HepG2 (cell line): ENCODE results near the gene NOL12. TPM values are rescaled to one million over a fixed set of nuclear protein-coding genes. Genes with fewer than 3 reads are reported as not detected.

ENCODE experiments used
- ATF7-NPFF ChIP-seq: sonication (generic); formaldehyde crosslinking; IDR thresholded peaks from 2 replicates; pipeline ENCODE4 v1.8.1; 2023; ENCODE audit warnings: mild to moderate bottlenecking, low read depth, missing genetic modification reagents, moderate library complexity
- BORCS8-MEF2B ChIP-seq: sonication (generic); formaldehyde crosslinking; IDR thresholded peaks from 2 replicates; pipeline ENCODE4 v1.8.0; 2022; ENCODE audit warnings: mild to moderate bottlenecking, missing genetic modification reagents
- GTF3A ChIP-seq: sonication (generic); formaldehyde crosslinking; conservative IDR thresholded peaks from 2 replicates; pipeline ENCODE4 v1.4.0; 2020; ENCODE audit warnings: mild to moderate bottlenecking, missing genetic modification reagents
- RAD51 ChIP-seq: fragments of 450-650 bp; IDR thresholded peaks from 2 replicates; pipeline ENCODE4 v1.6.1; 2016; ENCODE audit warnings: borderline replicate concordance
- RFXANK ChIP-seq: IDR thresholded peaks from 2 replicates; pipeline ENCODE4 v1.6.1; 2016
- SMAD1 ChIP-seq: sonication (generic); formaldehyde crosslinking; IDR thresholded peaks from 2 replicates; pipeline ENCODE4 v1.4.0; 2020; ENCODE audit warnings: missing genetic modification reagents, low read depth, mild to moderate bottlenecking, borderline replicate concordance
- ZBTB38 ChIP-seq: sonication (generic); formaldehyde crosslinking; IDR thresholded peaks from 2 replicates; pipeline ENCODE4 v1.5.1; 2020; ENCODE audit warnings: mild to moderate bottlenecking, missing genetic modification reagents
- ZFP1 ChIP-seq: IDR thresholded peaks from 2 replicates; pipeline ENCODE4 v1.6.1; 2016
- ZFP41 ChIP-seq: sonication (generic); formaldehyde crosslinking; IDR thresholded peaks from 2 replicates; pipeline ENCODE4 v1.4.0; 2020; ENCODE audit warnings: mild to moderate bottlenecking, missing genetic modification reagents, borderline replicate concordance
- ZNF101 ChIP-seq: sonication (generic); formaldehyde crosslinking; IDR thresholded peaks from 2 replicates; pipeline ENCODE4 v1.4.0; 2020; ENCODE audit warnings: mild to moderate bottlenecking, low read depth, missing genetic modification reagents, borderline replicate concordance
- ZNF180 ChIP-seq: sonication (generic); formaldehyde crosslinking; IDR thresholded peaks from 2 replicates; pipeline ENCODE4 v1.4.0; 2020; ENCODE audit warnings: low read depth, missing genetic modification reagents, borderline replicate concordance
- ZNF282 ChIP-seq: fragments of 450-650 bp; IDR thresholded peaks from 2 replicates; pipeline ENCODE4 v1.6.1; 2018; ENCODE audit not compliant: partially characterized antibody
- ZNF484 ChIP-seq: sonication (generic); formaldehyde crosslinking; IDR thresholded peaks from 2 replicates; pipeline ENCODE4 v1.5.1; 2020; ENCODE audit warnings: mild to moderate bottlenecking, low read depth, missing genetic modification reagents, borderline replicate concordance
- ZNF530 ChIP-seq: sonication (generic); formaldehyde crosslinking; IDR thresholded peaks from 2 replicates; pipeline ENCODE4 v1.5.0; 2020; ENCODE audit warnings: low read depth, mild to moderate bottlenecking, missing genetic modification reagents
- polyA plus RNA-seq, 8 experiments: library from polyadenylated mRNA; depleted of rRNA in 3 of 8; stranded (reverse) in 7 of 8; unstranded in 1 of 8; fragments of >200 nt; fragmentation: Illumina TruSeq in 4 of 8; extraction: Trizol in 4 of 8; gene quantifications; 2 replicates each; pipeline versions ENCODE4 v1.2.1 to v1.2.3, GENCODE V29; 2011 to 2016; ENCODE audit warnings: low read depth in 4 of 8, missing spikeins in 1 of 8, mixed read lengths in 1 of 8; ENCODE audit not compliant: insufficient read depth in 1 of 8
- total RNA-seq, 5 experiments: library from RNA; depleted of rRNA; stranded (reverse); fragments of >200 nt; fragmentation: Illumina TruSeq; extraction: Trizol; gene quantifications; 2 replicates each; pipeline ENCODE4 v1.2.3, GENCODE V29; 2016; ENCODE audit warnings: low read depth in 1 of 5
- TF ChIP-seq, protein P1 (sequence below): sonication (generic); formaldehyde crosslinking; IDR thresholded peaks from 2 replicates; pipeline ENCODE4 v1.4.0; 2020; ENCODE audit warnings: missing genetic modification reagents
- TF ChIP-seq, protein P2 (sequence below): sonication (generic); formaldehyde crosslinking; IDR thresholded peaks from 2 replicates; pipeline ENCODE4 v1.5.1; 2020; ENCODE audit warnings: missing genetic modification reagents, mild to moderate bottlenecking, borderline replicate concordance
- TF ChIP-seq, protein P3 (sequence below): sonication (generic); formaldehyde crosslinking; IDR thresholded peaks from 2 replicates; pipeline ENCODE4 v1.5.0; 2020; ENCODE audit warnings: mild to moderate bottlenecking, missing genetic modification reagents, moderate library complexity
- TF ChIP-seq, protein P4 (sequence below): sonication (generic); formaldehyde crosslinking; IDR thresholded peaks from 2 replicates; pipeline ENCODE4 v1.5.0; 2020; ENCODE audit warnings: missing genetic modification reagents

Gene NOL12
- total and polyA plus RNA-seq, 2 of the 13 experiments (the other 11 are each of a cell fraction or from before 2014, with no cell fraction given): 14.3 to 31.4 TPM

DNA sequence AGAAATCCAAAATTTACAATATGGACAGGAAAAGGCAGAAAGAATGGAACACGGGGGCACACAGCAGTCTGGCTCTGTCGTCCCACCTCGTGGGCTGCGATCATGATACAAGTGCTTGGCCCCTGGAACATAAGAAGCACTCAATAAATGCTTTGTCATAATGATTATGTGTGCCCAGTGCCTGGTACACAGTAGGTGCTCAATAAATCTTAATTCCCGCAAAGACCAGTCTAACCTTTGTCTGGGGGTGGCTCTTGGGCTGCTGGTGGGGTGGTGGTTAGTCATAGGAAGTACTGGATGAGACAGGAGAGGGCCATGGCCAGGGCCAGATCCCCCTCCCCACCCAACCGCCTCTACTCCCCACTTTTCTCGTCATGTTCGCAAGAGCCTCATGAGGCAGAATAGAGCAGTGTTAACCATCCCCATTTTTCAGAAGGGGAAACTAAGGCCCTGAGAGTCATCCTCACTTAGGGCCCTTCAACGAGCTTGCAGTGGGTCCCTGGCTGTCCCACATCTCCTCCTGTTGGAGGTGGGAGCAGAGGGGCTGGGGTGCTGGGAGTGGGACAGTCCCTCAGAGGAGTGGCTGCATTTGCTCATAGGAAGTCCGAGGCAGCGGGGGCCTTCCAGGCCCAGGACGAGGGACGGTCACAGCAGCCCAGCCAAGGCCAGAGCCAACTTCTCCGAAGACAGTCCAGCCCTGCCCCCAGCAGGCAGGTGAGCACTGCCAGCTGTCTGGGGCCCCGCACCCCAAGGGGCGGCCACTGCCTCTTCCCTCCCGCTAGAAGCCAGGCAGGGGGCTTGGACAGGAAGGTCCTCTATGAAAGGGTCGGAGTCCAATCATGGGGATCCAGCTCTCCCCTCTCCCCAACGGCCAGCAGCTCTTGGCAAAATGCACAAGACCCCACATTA is 46.8 kb downstream of the NOL12 start (continued):
- TF ChIP-seq, protein P1, sequence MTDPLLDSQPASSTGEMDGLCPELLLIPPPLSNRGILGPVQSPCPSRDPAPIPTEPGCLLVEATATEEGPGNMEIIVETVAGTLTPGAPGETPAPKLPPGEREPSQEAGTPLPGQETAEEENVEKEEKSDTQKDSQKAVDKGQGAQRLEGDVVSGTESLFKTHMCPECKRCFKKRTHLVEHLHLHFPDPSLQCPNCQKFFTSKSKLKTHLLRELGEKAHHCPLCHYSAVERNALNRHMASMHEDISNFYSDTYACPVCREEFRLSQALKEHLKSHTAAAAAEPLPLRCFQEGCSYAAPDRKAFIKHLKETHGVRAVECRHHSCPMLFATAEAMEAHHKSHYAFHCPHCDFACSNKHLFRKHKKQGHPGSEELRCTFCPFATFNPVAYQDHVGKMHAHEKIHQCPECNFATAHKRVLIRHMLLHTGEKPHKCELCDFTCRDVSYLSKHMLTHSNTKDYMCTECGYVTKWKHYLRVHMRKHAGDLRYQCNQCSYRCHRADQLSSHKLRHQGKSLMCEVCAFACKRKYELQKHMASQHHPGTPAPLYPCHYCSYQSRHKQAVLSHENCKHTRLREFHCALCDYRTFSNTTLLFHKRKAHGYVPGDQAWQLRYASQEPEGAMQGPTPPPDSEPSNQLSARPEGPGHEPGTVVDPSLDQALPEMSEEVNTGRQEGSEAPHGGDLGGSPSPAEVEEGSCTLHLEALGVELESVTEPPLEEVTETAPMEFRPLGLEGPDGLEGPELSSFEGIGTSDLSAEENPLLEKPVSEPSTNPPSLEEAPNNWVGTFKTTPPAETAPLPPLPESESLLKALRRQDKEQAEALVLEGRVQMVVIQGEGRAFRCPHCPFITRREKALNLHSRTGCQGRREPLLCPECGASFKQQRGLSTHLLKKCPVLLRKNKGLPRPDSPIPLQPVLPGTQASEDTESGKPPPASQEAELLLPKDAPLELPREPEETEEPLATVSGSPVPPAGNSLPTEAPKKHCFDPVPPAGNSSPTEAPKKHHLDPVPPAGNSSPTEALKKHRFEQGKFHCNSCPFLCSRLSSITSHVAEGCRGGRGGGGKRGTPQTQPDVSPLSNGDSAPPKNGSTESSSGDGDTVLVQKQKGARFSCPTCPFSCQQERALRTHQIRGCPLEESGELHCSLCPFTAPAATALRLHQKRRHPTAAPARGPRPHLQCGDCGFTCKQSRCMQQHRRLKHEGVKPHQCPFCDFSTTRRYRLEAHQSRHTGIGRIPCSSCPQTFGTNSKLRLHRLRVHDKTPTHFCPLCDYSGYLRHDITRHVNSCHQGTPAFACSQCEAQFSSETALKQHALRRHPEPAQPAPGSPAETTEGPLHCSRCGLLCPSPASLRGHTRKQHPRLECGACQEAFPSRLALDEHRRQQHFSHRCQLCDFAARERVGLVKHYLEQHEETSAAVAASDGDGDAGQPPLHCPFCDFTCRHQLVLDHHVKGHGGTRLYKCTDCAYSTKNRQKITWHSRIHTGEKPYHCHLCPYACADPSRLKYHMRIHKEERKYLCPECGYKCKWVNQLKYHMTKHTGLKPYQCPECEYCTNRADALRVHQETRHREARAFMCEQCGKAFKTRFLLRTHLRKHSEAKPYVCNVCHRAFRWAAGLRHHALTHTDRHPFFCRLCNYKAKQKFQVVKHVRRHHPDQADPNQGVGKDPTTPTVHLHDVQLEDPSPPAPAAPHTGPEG (CRISPR knock-in tag): no peak
- no peak for TF ChIP-seq ZNF282
- no peak for TF ChIP-seq ZNF101 (CRISPR knock-in tag)
- no peak for TF ChIP-seq ZNF530
- TF ChIP-seq ZNF484 (CRISPR knock-in tag): no peak
- TF ChIP-seq, protein P2, sequence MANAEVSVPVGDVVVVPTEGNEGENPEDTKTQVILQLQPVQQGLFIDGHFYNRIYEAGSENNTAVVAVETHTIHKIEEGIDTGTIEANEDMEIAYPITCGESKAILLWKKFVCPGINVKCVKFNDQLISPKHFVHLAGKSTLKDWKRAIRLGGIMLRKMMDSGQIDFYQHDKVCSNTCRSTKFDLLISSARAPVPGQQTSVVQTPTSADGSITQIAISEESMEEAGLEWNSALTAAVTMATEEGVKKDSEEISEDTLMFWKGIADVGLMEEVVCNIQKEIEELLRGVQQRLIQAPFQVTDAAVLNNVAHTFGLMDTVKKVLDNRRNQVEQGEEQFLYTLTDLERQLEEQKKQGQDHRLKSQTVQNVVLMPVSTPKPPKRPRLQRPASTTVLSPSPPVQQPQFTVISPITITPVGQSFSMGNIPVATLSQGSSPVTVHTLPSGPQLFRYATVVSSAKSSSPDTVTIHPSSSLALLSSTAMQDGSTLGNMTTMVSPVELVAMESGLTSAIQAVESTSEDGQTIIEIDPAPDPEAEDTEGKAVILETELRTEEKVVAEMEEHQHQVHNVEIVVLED (CRISPR knock-in tag): no peak
- TF ChIP-seq SMAD1 (CRISPR knock-in tag): no peak
- TF ChIP-seq, protein P3, sequence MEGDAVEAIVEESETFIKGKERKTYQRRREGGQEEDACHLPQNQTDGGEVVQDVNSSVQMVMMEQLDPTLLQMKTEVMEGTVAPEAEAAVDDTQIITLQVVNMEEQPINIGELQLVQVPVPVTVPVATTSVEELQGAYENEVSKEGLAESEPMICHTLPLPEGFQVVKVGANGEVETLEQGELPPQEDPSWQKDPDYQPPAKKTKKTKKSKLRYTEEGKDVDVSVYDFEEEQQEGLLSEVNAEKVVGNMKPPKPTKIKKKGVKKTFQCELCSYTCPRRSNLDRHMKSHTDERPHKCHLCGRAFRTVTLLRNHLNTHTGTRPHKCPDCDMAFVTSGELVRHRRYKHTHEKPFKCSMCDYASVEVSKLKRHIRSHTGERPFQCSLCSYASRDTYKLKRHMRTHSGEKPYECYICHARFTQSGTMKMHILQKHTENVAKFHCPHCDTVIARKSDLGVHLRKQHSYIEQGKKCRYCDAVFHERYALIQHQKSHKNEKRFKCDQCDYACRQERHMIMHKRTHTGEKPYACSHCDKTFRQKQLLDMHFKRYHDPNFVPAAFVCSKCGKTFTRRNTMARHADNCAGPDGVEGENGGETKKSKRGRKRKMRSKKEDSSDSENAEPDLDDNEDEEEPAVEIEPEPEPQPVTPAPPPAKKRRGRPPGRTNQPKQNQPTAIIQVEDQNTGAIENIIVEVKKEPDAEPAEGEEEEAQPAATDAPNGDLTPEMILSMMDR (CRISPR knock-in tag): peak; percentile 54
- no peak for TF ChIP-seq ZFP41 (CRISPR knock-in tag)
- TF ChIP-seq ZNF180: no peak
- no peak for TF ChIP-seq GTF3A (CRISPR knock-in tag)
- TF ChIP-seq ZBTB38 (CRISPR knock-in tag): peak; percentile 46
- TF ChIP-seq ATF7-NPFF (CRISPR knock-in tag): no peak
- TF ChIP-seq RAD51: no peak
- TF ChIP-seq RFXANK: no peak
- no peak for TF ChIP-seq ZFP1 (CRISPR knock-in tag)
- TF ChIP-seq, protein P4, sequence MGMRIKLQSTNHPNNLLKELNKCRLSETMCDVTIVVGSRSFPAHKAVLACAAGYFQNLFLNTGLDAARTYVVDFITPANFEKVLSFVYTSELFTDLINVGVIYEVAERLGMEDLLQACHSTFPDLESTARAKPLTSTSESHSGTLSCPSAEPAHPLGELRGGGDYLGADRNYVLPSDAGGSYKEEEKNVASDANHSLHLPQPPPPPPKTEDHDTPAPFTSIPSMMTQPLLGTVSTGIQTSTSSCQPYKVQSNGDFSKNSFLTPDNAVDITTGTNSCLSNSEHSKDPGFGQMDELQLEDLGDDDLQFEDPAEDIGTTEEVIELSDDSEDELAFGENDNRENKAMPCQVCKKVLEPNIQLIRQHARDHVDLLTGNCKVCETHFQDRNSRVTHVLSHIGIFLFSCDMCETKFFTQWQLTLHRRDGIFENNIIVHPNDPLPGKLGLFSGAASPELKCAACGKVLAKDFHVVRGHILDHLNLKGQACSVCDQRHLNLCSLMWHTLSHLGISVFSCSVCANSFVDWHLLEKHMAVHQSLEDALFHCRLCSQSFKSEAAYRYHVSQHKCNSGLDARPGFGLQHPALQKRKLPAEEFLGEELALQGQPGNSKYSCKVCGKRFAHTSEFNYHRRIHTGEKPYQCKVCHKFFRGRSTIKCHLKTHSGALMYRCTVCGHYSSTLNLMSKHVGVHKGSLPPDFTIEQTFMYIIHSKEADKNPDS: no peak
- TF ChIP-seq BORCS8-MEF2B (CRISPR knock-in tag): no peak
